HUDEP-2 (cell line): Measurements from ENCODE around the gene PPM1G.
"Not testable (repeated sequence)": the region's sequence is repeated elsewhere in the genome, so short reads cannot be mapped to it uniquely, and the experiment has no call there.

Experiments
- DNase-seq, 76 experiments: peaks; one replicate each; lab custom pipeline; 2025; ENCODE audit not compliant: unreplicated experiment in 76 of 76; lab: John Stamatoyannopoulos, UW

The PPM1G gene

DNA sequence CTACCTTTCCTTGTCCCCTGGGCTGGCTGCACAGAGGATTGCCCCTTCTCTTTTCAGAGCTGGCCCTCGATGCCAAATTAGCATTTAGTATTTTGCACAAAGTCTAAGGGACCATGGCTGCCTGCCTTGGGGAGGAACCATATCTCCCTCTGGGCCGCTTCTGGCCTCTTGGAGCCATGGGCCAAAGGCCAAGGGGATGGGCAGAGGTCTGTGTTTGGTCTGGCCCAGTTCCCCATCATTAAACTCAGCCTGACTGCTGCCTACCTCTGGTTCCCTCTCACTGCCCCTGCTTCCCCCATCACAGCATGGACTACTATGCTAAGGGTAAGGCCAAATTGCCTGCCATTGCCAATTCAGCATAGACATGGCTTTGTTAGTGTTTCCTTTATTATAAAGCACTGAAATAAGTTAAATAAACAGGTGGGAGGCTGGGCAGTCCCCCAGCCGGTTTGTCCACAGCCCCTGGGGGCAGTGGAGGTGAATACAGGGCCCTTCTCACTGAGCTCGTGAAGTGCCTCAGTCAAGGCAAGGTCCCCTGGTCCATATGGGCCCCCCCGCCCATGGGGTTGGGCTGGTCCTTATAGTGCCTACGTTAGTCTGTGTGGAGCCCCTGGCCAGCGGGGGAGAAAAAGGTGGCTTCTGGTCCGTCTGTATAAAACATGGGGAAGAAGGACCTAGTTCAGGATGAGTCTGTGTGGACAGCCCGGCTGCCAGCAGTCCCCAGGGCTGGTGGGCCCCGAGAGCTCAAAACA is 32.3 kb downstream of the PPM1G start:
- no peak for DNase-seq

DNA sequence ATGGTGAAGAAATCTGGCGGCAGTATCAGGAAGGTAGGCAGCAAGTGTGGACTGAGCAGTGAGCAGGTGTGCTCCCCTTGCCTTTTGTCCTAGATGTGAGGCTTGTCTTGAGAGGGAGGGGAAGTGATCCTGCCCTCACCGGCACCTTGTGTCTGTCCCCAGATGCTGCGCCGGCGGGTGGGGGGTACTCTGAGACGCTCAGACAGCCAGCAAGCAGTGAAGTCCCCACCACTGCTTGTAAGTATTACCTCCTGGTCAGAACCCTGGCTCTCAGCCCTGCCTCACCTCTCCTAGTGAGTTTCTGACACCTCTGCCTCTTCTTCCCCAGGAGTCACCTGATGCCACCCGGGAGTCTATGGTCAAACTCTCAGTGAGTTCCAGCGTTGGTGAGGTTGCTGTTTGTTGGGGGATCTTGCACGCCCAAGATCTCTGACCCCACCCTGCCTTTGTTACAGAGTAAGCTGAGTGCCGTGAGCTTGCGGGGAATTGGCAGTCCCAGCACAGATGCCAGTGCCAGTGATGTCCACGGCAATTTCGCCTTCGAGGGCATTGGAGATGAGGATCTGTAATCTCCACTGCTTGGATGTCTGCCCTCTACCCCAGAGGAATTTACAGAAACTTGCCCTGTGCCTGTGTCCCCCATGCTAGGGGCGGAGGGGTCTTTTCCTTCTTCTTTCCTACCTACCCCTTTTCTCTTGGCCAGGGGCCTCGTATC is 33.1 kb downstream of the PPM1G start:
- no peak for DNase-seq

DNA sequence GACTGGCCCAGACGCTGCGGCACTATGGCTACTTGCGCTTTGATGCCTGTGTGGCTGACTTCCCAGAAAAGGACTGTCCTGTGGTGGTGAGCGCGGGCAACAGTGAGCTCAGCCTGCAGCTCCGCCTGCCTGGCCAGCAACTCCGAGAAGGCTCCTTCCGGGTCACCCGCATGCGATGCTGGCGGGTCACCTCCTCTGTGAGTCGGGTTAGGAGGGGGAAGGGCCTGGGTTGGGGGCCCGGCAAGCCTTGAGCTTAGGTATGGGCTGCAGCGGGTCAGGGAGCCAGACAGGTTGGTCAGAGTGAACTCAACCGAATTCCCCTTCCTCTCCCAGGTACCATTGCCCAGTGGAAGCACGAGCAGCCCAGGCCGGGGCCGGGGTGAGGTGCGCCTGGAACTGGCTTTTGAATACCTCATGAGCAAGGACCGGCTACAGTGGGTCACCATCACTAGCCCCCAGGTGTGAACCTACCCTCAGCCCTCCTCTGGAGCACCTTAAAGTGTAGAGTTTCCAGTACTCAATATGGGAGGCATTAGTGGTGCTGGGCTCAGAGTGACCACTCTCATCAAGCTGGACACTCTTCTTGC is 33.8 kb downstream of the PPM1G start:
- DNase-seq, result no peak

DNA sequence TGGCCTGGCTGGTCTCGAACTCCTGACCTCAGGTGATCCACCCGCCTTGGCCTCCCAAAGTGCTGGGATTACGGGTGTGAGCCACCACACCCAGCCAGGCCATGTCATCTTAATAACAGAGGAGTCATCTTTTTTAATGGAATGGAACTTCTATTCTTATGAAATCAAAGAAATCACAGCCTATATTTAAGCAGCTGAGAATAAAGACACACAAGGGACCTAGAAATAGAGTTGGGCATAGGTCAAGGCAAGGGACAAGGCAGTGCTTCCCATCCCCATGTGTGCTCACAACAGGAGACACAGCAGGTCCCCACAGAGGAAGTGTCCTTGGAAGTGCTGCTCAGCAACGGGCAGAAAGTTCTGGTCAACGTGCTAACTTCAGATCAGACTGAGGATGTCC is 35.8 kb downstream of the PPM1G start:
- no peak for DNase-seq

GRCh38 chr2:27372937-27373336 is 36.5 kb downstream of the PPM1G start:
- DNase-seq, result no peak

- peak in 62 of 76 experiments; percentile 7 to 69 (median 34) for DNase-seq
Measured at GRCh38 chr2:27370816-27371620, 38.4 kb downstream of the PPM1G start.

DNA sequence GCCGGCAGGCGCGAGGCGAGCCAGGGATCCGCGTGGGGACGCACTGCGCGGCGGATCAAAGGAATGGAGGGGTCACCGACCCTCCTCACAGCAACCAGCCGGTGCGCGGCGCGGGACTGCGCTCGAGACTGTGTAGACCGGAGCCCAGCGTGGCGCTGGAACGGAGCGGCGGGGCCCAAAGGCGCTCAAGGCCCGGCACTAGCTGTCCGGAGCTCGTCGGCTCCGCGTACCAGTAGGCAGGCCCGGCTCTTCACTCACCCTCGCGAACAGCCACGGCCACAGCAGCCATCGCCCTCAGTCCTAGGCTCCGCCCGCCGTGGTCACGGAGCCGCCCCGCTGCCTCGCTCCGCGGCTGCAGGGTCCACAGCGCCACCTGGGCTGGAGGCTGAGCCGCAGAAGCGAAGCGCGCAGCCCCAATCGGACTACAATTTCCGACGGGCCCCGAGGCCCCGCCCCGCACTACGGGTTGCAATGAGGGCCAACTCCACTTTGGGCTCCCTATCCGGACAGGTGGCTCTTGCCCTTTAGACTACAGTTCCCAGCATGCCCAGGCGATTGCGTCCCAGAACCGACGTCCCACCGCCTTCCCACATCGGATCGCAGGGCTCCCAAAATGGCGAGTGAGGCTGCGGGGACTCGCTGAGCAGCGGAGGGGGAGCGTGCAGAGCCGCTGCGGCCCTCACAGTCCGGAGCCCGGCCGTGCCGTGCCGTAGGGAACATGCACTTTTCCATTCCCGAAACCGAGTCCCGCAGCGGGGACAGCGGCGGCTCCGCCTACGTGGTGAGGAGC is 39.2 kb downstream of the PPM1G start, which contains the start of the genes EIF2B4 and SNX17:
Gene EIF2B4, minus strand, starts transcription at position 313 of the 790 bp plus-strand sequence. Its CDS starts 24 bp downstream, at position 289.
Gene SNX17, plus strand, starts transcription at position 591 of the 790 bp plus-strand sequence. Its CDS starts 128 bp downstream, at position 719.
- peak in 75 of 76 experiments; percentile 47 to 99 (median 97) for DNase-seq

- DNase-seq, result peak in 37 of 76 experiments; percentile 8 to 60 (median 35)
Measured at GRCh38 chr2:27369471-27370025, 39.8 kb downstream of the PPM1G start.

DNA sequence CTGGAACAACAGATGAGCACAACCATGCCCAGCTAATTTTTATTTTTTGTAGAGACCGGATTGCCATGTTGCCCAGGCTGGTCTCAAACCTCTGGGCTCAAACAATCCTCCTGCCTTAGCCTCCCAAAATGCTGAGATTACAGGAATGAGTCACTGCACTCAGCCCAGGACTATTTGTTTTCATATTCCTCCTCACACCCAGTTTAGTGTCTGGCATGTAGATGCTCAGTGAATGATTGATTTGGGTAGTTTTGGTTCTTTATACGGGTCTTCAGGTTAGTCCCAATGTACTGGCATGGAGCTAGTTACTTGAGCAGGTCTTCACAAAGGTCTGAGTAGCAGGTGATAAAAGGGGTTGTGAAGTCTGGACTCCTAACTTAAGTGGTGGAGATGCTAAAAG is 45.5 kb downstream of the PPM1G start:
- no peak for DNase-seq

GRCh38 chr2:27362678-27363420 is 46.5 kb downstream of the PPM1G start:
- DNase-seq, result no peak

DNA sequence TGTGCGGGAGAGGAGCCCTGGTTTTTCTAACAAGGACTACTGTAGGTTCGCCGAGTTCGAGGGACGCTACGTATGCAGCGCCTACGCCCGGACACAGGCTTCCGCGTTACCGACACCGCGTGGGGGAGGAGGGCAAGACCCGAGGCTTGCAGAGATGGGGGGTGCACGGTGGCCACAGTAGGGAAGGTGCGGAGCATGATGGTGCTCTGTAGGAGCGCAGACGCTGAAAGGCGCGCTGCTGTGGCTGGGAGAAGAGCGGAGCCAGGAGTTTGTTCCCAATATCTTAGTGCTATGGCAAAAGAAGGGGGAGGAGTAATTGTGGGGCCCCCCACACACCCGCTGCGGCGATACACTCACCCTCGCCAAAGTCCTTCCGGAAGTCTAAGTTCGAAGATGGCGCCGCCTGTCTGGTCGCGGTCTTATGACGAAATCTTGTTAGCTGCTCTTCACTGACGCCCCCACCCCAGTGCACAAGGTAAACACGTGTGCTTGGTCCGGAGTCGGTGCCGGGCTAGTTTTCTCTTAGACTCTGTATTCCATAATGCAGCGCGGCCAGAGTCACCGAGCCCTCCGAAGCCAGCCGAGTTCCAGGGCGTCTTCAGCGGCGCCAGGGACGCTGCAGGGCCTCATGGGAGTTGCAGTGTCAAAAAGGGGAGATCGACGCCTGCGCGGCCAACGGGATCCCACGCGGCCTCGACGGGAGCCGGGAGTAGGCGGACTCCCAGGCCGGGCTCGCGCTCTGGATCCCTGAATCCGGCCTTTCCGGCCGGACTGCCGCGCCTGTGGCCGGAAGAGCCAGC is 52.8 kb downstream of the PPM1G start, which contains the start of gene GTF3C2:
Gene GTF3C2, minus strand, starts transcription at position 383 of the 800 bp plus-strand sequence. CDS start 13,210 bp downstream, outside the sequence.
- peak; percentile 17 to 98 (median 89) for DNase-seq

GRCh38 chr2:27356056-27356381 is 53.4 kb downstream of the PPM1G start:
- peak in 70 of 76 experiments; percentile 22 to 85 (median 66) for DNase-seq

GRCh38 chr2:27354597-27354927 is 54.8 kb downstream of the PPM1G start:
- DNase-seq, result no peak

DNA sequence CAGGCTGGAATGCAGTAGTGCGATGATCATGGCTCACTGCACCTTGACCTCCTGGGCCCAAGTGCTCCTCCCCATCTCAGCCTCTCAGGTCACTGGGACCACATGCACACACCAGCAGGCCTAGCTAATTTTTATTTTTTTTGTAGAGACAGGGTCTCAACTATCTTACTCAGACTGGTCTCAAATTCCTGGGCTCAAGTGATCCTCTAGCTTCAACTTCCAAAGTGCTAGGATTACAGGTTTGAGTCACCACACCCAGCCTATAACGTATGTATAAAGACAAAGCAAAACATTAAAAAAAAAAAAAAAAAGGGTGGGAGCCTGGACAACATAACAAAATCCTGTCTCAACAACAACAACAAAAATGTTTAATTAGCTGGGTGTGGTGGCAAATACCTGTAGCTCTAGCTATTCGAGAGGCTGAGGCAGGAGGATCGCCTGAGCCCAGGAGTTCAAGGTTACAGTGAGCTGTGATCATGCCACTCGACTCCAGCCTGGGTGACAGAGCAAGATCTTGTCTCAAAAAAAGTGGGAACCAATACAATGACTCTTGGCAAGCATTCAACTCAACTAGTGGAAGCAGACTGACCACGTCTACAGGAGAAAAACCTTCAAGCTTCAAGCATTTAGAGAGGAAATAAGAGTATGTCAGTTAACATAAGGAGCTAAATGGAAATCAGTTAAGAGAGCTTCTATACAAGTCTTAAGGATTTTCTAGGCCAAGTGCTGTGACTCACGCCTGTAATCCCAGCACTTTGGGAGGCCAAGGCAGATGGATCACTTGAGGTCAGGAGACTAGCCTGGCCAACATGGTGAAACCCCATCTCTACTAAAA is 55.4 kb downstream of the PPM1G start:
- peak in 57 of 76 experiments; percentile 3 to 78 (median 44) for DNase-seq

DNA sequence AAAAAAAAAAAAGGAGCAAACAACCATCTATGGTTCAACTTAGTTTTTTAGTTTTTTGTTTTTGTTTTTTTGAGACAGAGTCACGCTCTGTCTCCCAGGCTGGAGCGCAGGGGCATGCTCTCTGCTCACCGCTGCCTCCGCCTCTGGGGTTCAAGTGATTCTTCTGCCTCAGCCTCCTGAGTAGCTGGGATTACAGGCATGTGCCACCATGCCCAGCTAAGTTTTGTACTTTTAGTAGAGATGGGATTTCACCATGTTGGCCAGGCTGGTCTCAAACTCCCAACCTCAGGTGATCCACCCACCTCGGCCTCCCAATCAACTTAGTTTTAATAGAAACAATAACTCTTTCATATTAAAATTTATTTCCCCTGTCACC is 56.0 kb downstream of the PPM1G start:
- DNase-seq, result not testable (repeated sequence)

DNA sequence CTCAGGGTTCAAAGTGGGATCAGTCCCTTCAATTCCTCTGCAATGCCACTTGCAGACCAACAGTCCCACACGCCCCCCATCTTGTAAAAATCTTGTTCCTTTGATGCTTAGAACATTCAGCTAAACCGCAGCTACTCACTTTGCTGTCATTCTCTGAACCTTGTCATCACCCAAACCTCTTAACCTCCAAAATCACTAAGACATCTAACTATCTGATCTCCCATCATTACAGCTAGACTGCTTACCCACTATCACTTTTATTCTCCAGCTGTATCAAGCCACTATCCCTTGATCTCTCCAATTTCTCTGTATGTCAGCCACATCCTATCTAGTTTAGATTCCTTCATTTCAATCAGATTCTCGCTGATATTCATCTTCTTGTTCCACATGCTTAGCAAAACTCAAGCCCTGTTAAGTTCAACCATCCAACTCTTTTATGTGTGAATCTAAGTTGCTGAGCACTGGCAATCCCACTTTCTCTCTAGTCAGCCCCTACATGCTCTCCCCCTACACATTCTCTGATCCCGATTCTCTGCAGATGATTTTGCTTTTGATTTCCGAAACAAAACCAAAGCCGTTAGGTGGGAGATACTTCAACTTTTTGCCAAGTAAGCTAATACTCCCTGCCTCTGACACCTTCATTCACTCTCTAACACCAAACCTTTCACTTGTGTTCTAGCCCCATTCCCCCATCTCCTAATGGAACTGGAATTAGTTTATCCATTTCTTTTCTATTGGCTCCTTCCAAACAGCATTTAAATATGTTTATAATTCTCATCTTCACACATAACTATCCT is 57.4 kb downstream of the PPM1G start:
- no peak for DNase-seq
